Stimulated activated CD8-positive, alpha-beta memory T cell treated with anti-CD3 and anti-CD28 coated beads, Interleukin-12 subunit alpha, Interleukin-12 subunit beta, amount 100 ng/mL, for 1 hour (primary cell): ENCODE measurements around the gene DCLK2.
"Not testable (repeated sequence)": the region's sequence is repeated elsewhere in the genome, so short reads cannot be mapped to it uniquely, and the experiment has no call there.

Experiments
- DNase-seq: peaks from one replicate; pipeline ENCODE4 v3.0.0-alpha.2; 2020; ENCODE audit warnings: low read depth

The DCLK2 gene

DNA sequence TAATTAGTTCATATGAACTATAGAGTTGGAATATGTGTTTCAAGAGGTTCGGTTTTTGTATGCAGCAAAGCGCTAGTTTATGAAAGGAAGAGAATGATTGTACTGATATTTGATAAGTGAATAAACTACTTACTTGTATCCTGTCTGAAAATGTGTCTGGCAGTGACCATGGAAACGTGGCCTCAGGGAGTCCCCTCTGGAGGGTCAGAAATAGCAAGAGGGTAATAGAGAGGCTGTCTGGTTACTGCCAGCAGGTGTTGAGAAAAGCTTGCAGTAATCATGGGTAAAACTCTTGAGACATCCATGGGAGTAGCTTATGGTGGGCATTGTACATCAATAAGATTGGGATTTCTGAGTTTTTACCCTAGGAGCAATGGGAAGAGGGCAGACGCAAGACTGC, 77.1 kb downstream of the DCLK2 start:
- DNase-seq = no peak

DNA sequence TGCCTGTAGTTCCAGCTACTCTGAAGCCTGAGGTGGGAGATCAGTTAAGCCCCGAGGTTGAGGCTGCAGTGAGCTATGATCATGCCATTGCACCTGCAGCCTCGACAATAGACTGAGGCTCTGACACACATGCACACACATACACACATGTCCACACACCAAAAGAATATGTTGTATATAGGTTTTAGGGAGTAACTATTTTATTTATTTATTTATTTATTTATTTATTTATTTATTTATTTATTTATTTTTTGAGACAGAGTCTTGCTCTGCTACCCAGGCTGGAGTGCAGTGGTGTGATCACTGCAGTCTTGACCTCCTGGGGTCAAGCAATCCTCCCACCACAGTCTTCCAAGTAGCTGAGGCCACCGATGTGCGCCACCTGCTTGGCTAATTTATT, 78.3 kb downstream of the DCLK2 start:
- no peak for DNase-seq

DNA sequence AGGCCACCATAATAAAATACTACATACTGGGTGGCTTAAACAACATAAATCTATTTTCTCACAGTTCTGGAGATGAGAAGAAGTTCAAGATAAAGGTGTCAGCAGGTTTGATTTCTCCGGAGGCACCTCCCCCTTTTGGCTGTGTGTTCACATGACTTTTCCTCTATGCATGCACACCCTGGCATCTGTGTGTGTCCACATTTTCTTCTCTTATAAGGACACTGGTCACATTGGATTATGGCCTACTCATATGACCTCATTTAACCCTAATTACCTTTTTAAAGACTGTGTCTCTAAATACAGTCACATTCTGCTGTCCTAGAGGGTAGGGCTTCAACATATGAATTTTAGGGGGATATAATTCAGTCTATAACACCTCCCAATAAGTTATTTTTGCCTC, 79.8 kb downstream of the DCLK2 start:
- no peak for DNase-seq

DNA sequence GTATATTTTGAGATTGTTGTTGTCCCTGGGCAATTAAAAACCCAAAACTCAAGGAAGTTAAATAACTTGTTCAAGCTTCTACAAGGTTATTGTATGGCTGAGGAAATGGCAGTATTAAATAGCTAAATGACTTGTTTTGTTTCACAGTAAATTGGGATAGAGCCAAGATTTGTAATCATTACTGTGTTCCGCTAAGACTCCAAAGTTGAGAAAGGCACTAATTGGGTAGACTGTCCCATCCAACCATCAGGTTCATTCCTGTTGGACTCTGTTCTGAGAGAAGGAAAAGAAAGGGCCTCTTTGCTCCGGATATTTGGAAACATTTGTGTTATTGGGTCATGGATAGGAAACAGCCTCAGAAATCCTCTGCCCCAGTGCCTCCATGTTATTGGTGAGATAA, 82.2 kb downstream of the DCLK2 start:
- DNase-seq = no peak

DNA sequence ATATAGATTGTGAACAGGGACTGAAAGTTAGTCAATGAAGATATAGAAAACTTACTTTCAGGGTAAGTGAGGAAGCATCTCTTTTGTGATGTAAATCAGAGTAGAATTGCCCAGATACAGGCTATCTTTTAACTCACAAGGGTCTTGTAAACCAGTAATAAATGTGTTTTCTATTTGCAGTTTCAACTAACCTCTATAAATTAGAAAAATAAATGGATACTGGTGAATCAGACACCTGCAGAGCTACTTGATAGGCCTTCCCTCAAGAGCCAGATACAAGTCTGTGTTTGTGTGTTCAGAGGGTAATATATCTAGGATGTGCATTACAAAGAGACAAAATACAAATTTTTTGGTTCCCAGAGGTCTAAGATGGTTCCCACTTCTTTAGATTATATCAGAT, 82.9 kb downstream of the DCLK2 start:
- no peak for DNase-seq

DNA sequence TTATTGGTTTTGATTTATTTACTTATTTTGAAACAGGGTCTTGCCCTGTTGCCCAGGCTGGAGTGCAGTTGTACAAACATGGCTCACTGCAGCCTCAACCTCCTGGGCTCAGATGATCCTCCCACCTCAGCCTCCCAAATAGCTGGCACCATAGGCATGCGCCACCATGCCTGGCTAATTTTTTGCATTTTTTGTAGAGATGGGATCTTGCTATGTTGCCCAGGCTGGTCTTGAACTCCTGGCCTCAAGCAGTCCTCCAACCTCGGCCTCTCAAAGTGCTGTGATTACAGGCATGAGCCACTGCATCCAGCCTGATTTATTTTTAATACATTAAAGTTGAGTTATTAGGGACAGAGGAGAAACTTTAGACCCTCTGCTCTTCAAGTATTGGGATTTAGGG, 83.8 kb downstream of the DCLK2 start:
- DNase-seq = not testable (repeated sequence)

DNA sequence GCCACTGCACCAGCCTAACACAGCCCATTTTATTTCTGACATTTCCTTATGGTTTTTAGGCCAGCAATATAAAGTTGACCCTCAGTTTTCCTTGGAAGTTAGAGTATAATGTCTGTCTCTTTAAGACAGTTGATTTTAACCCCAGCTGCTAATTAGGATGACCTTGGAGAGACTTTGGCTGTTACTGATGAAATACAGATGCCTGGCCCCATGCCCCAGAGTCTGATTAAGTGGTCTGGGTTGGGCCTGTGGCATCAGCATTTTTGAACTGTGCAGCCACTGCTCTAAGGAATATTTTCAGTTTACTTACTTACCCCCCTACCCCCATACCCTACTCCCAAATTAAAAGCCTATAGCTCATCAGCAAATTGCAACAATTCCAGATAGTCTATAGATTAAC, 85.8 kb downstream of the DCLK2 start:
- DNase-seq = no peak

DNA sequence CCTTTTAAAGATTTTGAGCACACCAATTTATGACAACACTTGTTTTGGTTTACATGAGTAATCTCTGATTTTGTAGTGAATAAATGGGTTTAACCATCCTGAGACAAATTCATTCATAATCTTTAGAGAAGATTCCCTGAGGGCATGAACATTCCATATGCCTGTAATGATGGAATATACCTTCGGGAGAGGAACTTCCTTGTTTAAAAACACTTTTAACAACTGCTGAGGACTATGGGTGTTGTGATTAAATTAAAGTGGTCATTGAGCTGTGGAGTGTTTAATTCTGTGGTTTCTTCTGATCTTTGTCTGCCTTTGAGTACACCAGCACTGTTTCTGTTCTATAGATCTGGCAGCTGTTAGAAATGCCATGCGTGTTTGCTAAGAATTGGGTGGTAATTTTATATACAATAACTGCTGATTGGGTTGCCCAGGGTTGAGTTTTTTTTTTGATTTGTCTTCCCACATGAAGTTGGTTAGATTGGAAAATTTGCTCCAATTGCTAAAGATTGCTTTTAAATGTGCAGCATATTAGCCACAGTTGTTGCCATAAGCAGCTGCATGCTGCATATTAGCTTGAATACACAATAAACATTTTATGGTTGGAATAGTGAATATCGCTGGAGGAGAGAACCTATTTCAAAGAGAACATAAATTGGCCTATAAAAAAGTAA, 86.8 kb downstream of the DCLK2 start:
- no peak for DNase-seq

DNA sequence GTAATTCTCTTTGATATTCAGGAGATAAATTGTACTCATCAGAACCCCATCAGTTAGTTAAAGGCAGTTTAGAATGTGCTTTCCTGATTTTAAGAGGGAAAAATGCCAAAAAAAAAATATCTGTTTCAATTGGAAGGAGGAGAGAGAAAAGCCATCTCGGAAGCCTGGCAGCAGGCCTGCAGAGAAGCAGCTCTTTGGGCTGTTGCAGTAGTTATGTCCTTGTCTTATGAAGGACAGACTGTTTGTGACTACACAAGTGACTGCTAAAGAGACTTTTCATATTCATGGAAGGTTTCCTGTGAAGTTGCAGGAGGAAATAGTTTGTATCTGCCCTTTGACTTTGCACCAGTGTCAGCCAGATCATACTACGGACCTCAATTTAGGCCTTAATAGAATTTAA, 88.8 kb downstream of the DCLK2 start:
- DNase-seq = no peak

DNA sequence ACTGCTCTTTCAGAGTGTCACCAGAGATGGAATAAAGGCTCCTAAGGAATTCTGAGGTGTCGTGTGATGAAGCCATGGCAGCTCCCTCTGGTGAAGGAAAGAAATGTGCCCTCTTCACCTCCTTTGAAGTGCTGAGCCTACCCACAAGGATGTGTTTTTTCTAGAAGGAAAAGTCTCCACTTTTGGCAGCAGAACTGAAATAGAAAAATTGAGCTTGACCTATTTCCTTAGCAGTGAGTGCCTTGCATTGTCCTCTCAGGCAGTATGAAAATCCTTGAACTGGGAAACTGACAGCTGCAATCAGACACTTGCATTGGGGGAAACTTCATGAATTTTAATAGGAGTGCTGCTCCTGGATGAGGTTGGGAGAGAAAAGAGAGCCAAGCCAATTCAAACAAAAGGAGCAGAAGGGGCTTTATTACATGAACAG, 95.2 kb downstream of the DCLK2 start:
- DNase-seq = no peak

DNA sequence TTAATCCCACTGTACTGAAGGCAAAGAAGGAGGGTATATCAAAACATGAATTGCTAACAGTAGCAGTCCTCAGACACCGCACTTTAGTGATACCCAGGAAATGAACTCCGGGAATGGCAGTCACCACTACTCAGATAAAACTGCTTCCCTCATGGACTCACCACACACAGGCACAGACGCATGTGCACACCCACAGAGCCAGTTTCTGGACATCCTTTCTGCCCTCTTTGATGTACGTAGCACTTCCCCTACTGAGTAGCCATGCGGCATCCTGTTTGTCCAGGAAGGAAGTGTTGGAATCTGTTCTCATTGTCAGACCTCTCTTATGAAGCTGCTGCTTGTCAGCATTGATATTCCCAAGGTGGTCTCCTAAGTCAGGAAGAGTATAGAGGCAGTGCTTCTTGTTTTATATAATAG, 95.7 kb downstream of the DCLK2 start:
- no peak for DNase-seq

DNA sequence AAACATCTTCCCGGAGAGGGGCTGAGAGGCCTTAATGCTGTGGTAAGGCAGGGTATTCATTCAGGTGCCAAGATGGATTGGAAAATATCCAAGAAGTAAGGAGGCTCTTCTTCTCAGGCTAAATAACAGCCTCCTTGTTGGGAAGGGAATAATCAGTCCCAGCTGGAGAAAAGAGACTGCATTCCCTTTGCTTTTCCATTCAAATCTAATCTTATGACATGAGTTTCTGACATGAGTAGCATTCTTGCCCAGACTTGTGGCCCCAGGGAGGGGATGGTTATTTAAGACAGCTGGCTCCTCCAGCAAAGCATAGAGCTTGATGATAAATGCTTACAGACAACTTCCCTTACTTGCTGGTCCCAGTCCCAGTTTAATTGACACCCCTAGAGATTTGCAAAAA, 98.3 kb downstream of the DCLK2 start:
- DNase-seq = no peak

DNA sequence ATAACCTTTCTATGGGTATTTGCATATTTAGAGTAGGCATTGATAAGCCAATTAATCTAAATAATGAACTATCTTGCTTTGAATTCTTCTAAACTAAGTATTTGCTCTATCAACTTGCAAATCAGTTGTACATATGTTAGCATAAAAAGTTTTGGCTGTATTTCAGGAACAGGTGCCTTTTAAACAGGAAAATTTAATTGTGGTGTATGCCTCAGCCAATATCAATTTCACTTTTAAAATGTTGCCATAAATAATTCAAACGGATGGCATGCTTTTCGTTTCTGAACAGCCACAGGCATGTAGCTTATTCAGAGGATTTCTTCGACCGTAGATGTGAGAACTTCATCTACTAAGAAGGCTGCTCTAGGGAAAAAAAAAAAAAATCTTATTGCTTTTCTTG, 99.9 kb downstream of the DCLK2 start:
- DNase-seq = no peak

DNA sequence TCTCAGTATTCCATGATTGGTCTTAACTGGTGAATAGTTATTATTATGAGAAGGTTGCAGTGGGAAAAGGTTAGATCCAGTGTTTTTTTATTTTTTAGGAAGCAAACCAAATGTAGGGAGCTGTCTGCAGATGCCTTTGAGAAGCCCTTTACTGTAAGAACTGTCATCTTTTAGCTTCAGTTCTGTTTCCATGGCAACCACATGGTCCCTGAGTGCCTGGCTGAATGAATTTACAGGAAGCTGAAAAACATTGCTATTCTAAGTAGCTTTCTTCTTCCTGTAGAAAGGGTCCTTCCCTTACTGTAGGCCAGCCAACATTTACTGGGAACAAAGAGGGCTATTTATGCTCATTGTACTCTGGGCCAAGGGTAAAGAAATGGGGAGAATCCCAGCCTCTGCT, 103.3 kb downstream of the DCLK2 start:
- no peak for DNase-seq

DNA sequence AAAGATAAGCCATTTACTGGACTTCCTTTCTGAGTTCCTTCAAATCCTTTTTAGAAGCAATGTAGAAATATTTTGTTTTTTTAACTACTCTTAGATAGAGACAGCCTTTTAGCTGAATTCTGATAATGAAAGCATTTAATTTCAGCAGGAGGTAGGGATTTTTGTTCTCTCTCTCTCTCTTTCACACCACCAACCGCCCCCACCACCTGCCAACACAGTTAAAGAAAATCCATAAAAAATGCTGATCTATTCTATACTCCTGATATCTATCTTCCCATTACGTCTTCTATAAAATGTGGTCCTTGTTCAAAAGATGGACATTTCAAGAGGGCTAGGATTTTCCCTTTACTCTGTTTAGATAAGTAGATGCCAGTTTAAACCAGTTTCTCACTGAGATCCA, 104.5 kb downstream of the DCLK2 start:
- no peak for DNase-seq

DNA sequence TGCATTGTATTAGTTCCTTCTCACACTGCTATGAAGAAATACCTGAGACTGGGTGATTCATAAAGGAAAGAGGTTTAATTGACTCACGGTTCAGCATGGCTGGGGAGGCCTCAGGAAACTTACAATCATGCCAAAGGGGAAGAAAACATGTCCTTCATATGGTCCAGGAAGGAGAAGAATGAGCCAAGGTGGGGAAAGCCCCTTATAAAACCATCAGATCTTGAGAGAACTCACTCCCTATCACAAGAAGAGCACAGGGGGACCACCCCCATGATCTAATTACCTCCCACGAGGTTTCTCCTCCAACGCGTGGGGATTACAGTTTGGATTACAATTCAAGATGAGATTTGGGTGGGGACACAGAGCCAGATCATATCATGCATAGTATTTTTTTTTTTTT, 106.8 kb downstream of the DCLK2 start:
- not testable (repeated sequence) for DNase-seq

DNA sequence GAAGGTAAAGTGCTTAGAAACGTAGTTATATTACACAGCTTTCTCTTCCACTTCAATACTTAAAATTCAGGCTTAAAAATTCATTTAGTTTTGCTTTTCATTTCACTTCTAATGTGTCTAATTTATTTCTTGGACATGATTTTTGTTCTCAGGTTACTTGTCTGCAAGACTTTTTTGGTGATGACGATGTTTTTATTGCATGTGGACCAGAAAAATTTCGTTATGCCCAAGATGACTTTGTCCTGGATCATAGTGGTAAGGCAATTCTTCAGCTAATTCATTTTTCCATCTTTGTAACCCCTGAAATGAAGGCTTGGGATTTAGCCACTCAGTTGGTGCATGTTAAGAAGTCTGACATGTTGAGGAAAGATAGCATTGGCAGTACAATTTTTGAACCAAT, 114.7 kb downstream of the DCLK2 start:
- no peak for DNase-seq

DNA sequence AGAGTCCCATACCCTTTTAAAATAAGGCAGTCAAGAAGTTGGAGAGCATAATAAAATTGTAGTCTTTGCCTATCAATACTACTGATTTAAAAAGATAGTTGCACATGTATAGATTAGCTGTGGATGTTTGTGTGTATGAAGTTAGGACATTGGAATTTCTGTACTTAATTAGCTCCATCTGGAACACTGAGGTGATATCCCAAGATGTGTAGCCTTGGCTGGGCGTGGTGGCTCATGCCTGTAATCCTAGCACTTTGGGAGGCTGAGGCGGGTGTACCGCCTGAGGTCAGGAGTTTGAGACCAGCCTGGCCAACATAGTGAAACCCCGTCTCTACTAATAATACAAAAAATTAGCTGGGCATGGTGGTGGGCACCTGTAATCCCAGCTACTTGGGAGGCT, 119.0 kb downstream of the DCLK2 start:
- DNase-seq = not testable (repeated sequence)

DNA sequence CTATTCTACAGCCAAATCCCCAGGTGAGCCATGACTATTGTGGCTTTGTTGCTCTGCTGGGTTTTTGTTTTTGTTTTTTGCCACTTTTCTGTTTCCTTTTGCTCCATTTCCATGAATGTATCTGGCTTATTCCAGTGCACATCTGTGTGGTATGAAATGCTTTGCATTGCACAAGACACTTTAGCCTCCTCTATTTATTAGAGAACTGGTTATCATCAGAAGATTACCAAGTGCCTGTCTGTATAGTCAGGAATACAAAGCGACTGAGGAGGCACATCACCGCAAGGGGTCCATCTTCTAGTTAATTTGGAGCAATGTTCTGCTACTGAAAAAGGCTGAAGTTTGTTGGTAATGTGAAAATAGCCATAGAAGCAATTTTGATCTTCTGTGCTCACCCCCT, 120.8 kb downstream of the DCLK2 start:
- no peak for DNase-seq

DNA sequence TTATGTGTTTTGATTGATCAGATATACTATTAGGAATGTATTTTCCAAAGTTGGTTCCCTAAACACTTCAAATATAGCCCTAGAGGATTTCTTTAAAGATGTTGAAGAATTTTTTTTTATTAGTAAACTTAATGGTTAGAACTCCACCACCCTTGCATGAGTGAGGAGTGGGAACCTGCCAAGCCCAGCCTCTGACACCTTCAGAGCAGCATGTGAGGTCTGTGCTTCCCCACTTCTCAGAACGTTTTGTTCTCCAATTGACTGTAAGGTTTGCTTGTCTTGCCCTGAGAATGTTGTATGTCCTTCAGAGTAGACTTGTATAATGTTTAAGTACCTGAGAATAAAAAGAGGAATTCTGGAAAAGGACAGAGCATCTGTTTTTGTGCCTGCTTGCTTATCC, 126.8 kb downstream of the DCLK2 start:
- DNase-seq = no peak

DNA sequence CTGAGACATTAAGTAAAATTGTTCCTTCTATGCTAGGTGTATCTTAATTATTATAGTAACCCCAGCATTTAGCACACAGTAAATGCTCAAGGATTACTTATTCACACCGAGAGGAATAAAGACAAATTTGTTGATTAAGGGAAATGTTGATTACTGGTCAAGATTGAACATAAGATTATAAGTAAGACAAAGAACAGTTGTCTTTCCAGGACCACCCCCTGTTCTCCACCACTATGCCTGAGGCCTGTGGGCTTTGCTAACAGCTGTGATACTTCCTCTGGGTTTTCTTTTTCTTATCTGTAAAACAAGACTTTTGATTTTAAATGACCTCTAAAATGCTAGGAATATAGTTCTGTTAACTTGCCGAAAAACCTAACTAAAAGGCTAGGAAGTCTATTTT, 128.0 kb downstream of the DCLK2 start:
- DNase-seq = no peak

DNA sequence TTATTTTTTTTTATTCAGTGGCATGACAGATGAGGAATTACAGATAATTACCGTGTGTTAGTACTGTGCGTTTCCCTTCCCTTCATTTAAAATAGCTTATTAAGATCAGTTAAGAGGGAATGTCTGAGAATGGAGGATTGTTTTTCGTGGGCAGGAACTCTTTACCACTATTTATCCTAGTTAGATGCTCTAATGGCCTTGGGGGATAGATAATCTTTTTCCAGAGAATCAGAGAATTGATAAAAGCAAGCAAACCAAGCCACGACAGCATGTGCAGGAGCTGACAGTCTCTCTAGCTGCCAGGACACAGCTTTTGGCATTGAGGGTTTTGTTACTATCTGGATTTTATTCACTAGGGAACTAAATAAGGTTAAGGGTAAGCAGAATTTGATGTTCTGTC, 128.7 kb downstream of the DCLK2 start:
- DNase-seq = no peak

DNA sequence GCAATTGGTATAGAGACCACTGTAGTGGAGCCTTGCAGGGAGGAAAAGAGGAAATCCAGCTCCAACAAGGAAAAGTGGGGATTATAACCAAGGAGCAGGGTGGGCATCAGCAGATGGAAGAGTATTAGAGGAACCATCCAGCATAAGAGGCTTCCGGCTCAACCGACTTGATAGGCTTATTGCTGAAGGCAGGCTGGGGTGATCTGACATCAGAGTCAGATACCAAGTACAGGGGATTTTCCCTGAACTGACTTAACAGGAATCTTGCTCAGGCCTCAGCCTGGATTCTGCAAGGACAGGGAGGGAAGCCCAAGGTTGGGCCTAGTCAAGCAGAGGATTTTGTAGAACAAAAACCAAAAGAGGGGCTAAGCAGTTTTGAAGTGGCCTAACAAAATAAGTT, 129.6 kb downstream of the DCLK2 start:
- no peak for DNase-seq

DNA sequence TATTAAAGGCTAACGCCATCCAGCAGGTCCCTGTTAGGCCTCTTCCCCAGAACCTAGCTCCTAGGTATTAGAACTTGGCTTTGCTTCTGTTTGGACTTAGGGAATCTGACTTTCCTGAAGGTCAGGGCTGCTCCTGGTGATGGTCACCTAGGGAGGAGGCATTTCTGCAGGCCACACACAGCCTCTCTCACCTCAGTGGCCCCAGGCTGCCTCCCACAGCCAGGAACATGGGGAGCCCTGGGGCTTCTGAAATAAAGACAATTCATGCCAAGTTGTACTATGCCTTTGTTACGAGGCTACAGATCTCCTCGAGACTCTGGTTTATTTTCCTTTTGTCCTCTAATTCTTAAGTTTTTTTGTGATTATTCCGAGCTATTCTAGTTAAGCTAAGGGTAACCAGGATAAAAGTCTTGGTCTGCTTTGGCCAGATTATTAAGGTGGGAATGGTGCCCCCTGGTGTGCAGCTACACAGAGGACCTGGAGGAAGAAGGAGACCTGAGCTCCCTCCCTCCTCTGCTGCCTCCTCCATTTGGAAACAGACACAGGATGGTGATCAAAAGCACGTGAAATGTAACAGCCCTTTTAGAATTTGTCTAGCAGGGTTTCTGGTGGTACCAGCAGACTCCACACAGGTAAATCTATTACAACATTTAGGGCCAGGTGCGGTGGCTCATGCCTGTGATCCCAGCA, 131.0 kb downstream of the DCLK2 start:
- no peak for DNase-seq
